HG02588 (cell line): ENCODE results near the gene SIDT1.

Experiments used
- ATAC-seq: cut with Tn5 transposase; IDR thresholded peaks from one replicate; pipeline ENCODE4 v1.9.1; 2021; ENCODE audit warnings: mild to moderate bottlenecking, moderate library complexity; ENCODE audit not compliant: unreplicated experiment

The SIDT1 gene

DNA sequence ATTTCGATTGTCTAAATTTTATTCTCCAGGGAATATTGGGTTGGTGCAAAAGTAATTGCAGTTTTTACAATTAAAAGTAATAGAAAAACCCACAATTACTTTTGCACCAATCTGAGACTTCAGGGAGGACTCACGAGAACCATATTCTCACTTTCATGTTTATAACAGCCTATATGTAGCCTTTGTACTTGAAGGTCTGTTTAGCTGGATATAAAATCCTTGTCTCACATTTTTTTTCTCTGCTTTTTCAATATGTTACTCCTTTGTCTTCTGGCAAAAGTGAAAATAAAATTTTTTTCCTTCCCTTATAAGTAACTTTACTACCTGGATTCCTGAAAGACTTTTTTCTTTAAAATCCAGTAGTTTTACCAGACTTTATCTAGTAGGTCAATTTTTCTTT is 9.2 kb downstream of the SIDT1 start:
- no peak for ATAC-seq

DNA sequence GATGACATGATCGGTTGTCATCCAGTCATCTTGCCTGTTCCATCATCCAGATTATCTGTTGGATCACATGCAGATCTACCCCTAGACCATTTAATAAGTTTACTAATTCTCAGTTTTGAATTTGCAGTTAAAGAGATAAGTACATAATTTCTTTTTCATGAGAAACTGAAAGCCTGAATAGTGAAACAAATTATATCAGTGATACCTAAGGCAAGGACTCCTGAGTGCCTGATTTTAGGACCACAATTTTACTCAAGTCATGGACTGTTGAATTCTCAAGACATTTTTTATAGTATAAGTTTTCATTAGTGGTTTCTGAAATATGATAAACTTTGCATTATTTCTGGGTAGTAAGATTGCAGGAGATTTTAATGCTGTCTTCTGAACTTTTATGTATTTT is 13.2 kb downstream of the SIDT1 start:
- no peak for ATAC-seq

DNA sequence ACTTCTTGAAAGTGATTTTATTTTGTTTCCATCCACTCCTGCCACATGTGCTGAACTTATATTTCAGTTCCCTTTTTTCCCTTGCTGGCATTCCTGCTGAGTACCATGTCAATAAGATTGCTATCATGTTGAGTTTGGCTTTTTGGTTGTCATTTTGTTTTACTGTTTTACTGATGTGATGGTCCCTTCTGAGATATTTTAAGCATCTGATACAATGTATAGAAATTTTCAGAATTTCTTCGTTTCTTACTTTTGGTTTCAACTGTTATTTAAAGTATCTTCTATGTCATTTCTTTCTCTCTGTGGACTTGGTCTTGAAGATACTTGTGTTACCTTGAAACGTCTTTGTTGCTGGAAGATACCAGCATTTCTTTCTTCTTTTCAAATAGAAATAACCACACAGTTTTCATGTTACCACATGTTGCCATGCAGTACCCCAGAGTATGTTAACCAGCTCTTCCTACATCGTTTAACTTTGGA is 14.1 kb downstream of the SIDT1 start:
- peak; percentile 83 for ATAC-seq

DNA sequence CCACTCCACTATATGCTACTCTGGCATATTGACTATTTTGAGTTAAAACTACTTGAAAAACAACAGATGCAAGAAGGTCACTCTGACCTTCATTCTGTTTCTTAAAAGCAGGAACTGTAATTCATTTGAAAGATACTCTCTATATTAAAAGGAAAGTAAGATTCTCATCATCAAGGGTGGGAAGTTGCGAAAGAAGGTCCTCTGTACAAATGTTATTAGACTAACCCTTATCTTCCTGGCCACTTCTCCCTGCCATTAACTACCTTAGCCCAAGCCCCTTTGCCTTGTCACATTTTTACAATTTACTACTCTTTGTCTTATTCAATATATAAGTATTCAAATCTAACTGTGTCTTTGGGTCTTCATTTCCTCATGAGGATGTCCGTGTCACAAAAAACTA is 16.1 kb downstream of the SIDT1 start:
- no peak for ATAC-seq

DNA sequence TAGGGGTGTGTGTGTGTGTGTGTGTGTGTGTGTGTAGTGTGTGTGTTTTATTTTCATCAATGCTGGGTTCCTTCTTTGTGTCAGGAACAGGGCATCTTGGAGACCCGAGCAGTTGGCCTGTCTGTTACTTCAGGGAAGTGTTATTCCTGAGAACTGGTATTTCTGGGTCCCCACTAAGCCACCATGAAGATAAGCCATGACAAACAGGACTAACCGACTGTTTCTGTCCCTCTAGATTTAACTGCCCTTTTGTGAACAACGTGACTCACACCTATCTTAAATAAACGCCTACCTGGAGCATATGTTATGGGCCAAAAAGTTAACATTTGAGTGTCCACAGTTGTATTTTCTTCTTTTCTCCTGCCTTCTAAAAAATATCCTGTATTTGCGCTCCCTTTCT is 19.5 kb downstream of the SIDT1 start:
- ATAC-seq = no peak

DNA sequence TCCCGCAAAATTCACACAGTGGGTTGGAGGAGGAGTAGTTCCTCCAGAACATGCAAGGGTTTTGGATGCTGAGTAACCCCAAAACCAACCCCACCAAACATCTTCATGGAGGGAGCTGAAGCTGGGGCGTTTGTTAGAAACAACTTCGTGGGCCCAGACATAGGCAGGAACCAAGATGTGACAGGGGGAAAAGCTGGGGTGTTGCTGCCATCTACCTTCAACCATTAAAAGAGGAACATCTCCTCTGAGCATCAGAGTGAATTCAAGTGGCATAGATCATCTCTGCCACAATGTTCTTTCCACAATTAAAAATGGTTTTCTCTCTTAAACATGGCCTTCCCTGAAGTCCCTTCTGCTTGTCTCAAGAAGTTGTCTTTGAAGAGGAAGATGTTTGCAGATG is 20.5 kb downstream of the SIDT1 start:
- ATAC-seq = no peak

DNA sequence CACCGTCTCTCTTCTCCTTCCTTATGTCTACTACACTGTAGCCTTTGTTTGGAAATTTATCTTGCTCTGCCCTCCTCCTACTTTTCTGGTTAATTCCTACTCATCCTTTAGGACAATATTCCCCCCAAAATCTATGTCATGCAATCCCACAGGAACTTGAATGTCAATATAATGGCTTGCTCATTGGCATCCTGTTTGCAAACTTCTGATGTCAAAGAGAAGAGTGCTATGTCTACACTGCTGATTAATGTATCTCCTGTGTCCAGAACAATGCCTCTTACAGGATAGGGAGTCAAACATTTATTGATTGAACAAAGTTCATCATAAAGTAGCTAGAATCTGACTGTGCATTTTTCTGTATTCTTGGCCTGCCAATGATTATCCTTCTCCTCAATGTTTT is 22.8 kb downstream of the SIDT1 start:
- ATAC-seq = no peak

DNA sequence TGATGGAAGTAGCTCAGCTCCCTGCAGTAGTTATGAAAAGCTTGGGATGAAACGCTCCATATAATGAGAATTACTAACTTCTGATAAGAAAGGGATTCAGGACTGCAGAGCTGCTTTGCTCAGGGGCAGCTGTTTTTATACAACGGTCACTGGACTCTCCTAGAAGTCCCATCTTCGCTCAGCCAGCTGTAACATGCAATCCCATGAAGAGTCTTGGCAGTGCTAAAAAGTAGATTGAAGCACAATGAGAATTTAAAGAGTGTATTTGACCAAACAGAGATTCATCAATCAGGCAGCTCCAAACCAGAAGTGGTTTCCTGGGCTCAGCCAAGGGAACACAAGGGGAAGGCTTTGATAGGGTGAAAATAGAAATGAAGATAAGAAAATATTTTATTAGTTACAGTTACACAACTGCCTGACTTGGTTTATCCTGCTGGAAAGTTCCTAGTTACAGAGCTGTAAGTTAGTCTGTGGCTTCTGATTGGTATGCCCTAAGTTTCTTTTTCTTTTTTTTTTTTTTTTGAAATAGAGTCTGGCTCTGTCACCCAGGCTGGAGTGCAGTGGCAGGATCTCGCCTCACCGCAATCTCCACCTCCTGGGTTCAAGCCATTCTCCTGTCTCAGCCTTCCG is 24.1 kb downstream of the SIDT1 start:
- no peak for ATAC-seq

DNA sequence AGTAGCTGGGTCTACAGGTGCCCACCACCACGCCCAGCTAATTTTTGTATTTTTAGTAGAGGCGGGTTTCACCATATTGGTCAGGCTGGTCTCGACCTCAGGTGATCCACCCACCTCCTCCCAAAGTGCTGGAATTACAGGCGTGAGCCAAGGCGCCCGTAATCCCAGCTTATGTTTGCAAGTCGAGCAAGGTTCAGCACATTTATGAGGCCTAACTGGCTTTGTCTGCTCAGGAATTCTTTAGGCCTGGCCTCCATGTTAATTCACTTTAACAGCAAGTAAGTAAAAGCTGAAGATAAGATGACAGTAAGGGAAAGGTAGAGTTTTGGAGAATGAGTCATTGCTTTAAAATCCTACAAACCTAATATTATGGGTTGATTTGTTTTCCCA is 24.6 kb downstream of the SIDT1 start:
- ATAC-seq = no peak

DNA sequence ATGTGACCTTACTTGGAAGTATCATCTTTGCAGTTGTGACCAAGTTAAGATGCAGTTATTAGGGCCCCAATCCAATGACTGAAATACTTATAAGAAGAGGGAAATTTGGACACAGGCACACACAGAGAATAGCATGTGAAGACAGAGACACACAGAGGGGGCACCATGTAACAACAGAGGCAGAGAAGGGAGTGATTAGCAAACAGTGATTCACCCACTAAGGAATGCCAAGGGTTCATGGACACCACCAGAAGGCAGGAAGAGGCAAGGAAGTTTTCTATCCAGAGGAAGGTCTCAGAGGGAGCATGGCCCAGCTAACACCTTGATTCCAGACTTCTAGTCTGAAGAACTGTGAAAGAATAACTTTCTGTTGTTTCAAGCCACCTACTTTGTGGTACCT is 25.0 kb downstream of the SIDT1 start:
- ATAC-seq = no peak

DNA sequence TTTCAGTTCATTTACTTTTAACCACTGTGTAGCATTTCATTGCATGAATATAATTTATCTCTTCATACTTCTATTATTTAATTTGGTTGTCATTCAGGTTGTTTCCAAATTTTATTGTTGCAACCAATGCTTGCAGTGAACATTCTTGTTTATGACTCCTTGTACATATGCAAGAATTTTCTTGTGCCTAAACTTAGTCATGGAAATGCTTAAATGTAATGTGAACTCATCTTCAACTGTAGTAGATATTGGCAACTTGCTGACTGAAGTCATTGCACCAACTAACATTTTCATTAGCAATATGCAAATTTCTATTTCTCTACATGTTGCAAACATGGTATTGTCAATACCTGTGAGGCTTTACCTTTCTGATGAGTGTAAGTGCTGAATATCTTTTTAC is 26.7 kb downstream of the SIDT1 start:
- ATAC-seq = no peak

DNA sequence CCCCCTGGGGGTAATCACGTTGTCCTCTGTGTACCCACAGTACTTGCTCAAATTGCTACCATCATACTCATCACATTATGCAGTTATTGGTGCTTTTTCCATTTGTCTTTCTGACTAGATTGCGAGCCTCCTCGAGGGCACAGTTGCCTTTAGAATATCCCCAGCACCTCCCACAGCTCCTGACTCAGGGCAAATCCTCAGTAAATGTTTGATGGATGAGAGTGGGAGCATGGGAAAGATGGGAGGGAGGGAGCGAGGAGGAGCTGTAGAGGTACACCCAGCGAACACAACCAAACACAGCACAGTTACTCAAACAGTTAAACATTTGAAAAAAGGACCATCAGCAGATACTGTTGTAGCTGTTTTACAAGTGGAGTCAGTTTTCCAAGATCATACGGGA is 27.9 kb downstream of the SIDT1 start:
- no peak for ATAC-seq

DNA sequence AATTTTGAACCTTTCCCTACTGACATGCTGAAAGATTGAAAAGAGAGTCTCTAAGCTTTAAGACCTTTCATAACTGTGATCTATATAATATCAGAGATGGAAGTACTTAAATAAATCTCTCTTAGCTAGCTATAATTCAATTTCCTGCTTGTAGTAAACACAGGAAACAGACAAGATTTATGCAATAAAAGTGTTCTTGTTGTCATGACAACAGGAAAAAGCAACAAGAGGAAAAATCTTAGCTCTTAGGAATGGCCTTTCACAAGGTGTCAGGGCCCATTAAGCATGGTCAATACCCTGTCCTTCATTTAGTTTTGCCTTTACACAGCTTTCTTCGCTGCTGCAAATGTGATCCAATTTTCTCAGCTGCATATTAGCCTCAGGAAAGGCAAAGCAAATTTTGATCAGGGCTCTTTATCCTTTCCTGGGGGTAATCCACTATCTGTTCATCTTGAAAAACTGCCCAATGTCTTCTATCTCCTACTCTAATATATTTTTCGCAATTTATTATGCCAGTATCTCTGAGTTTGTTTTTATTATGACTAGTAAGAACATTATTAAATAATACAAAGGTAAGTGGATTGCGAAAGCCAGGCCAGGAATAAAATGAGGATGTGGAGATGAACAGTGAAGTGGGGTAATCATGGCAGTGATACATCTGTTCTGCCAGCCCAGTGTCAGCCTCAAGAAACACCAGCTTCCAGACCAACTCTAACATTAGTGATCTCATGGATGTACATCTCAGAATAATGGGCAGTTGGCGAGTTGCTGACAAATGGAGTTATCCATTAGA is 28.7 kb downstream of the SIDT1 start:
- no peak for ATAC-seq

DNA sequence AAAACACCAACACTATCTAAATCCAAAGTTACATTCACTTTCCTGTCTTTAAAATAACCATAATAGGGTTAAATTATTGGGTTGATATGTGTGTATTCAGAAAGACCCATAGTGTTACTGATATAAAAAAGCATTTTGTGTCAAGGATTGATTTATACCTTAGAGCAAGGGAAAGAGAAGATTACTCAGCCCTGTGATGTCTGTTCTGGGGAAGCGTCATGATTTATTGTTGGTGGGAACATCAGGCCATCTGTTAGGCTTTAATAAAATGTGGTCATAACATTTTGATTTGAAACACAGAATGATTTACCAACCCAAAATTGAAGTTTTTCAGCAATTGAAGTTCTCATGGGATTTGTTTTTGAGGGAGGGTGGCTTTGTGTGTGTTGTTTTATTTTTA is 33.2 kb downstream of the SIDT1 start:
- ATAC-seq = no peak

DNA sequence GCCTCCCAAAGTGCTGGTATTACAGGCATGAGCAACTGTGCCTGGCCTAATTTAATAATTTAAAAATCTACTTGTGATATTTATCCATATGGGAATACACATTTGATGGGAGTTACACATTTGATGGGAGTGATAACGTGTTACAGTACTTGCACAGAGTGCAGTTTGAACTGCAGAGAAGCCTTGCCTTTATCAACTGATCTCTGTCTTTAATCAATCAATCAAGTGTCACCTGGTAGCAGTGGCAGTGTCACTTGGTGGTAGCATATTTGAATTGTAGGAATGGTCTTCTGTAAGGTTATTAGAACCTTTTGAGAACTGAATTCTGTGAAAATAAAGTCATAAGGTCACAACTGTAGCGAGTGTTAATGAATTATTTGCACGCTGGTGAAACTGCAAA is 37.8 kb downstream of the SIDT1 start:
- no peak for ATAC-seq

DNA sequence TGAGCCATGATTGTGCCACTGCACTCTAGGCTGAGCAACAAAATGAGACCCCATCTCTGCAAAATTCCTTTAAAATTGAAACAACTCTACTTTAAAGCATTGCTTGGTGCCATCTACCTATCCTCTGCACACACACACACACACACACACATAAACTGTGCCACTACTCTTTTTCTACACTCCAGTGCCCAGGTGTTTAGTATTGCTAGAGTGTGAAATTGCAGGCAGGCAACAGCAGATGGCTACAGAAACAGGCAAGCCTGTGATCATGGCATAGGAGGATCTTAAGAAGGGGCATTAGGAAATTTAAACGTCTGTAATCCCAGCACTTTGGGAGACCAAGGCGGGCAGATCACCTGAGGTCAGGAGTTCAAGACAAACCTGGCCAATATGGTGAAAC is 39.0 kb downstream of the SIDT1 start:
- no peak for ATAC-seq

DNA sequence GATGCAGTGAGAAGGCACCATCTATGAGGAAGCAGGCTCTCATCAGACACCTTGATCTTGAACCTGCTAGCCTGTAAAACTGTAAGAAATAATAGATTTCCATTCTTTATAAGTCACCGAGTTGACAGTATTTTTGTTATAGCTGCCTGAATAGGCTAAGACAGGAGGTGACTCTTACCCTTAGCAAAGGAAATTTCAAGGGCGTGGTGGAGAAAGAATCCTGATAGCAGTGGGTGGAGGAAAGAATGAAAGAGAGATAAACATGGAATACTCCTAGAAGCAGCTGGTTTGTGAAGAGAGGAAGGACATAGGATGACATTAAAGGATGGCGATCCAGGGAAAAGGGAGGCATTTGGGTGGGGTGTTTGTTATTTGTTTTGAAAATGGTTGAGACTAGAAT is 41.4 kb downstream of the SIDT1 start:
- no peak for ATAC-seq

DNA sequence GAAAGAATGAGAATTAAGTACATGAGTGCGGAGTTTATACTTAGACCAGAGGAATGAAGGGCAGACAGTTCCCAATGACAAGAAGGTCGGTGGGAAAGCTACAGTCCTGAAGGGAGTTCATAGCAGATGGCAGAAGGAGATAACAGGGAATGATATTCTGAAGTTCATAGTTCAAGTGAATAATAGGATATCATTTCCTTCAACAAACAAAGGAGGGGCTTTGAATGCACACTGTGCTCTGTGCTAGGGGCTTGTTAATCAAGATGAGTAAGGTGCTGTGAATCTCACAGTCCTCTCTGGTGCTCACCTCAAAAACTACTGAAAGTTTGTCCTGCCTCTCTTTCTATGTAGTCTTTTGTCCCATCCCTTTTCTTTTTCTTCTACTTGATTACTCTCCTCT is 41.9 kb downstream of the SIDT1 start:
- ATAC-seq = no peak

DNA sequence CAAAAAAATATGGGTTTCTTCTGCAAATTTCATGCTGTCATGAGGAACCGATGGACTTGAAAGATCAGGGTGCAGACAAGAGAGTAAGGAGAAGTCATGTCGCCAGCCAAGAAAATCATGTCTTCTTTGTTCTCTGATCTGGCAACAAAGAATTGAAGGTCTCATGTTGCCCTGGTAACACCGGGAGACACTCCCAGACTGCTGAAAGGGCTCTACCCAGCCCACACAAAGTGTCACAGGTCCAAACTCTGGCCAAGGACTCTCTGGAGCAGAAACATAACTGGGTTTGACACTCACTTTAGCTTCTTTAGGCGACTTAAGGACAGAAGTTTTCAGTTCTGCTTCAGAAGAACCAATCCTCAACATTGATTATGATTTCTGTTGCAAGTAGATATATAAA is 42.9 kb downstream of the SIDT1 start:
- no peak for ATAC-seq

DNA sequence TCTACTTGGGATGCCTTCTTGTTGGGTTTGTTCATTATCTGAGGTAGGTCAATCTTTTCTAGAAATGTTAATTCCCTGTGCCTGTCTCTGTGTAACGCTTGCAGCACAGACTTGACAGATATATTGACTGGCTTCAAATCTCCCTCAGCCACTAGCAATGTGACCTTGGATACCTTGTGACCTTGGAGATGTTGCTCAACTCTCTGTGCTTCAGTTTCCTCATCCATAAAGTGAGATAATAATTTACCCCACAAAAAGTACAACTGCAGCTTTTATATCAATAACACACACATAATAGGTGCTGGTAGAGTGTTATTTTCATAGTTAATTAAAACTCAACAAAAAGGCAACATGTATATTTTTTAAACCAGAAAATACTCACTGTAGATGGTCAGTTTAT is 52.9 kb downstream of the SIDT1 start:
- ATAC-seq = no peak

DNA sequence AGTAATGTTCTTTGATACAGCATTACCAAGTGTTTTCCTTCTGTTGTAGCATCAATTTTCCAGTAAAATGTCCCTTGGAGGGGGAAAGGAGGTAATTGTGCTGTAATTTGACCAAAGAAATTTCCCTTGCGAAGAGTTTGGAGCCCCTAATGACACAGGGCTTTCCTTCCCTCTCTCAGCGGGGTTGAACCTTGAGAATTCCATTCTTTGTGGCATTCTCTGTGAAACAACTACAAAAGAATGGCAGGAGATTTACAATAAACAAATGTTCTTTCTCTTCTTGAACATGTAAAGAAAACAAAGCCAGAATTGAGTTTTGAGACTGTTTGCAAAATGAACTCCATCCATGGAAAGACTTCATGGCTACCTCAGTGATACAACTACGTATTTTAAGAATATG is 53.4 kb downstream of the SIDT1 start:
- ATAC-seq = no peak

DNA sequence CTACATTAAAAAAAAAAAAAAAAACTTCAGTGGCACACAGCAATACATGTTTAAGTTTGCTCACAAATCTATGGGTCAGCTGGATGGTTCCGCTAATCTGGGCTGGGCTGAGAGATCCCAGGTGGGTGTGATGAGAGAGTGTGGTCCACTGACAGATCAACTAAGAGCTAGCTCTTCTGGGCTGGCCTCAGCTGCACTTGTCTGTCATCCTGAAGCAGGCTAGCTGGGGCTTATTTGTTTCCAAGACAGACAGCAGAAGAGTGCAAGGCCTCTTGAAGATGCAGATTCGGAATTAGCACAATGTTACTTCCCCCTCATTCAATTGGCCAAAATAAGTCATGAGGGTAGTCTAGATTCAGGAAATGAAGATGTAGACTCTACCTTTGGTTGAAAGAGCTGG is 56.5 kb downstream of the SIDT1 start:
- no peak for ATAC-seq

DNA sequence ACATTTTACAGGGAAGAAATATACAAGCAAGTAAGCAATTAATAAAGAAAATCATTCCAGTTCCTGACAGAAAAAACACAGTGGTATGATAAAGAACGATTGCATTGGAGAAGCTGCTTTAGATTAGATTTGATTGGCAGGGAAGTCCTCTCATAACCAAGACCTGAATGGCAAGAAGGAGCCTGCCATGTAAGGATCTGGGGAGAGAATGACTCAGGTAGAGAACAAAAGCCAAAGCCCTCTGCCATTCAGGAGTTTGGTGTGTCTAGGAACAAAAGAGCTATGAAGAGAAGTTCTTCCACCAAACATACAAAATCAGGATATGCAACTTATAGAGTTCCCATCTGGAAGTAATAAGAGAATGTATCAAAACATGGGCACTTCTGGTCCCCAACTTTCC is 57.6 kb downstream of the SIDT1 start:
- ATAC-seq = no peak
